Measurements from ENCODE around the gene PARK7.

PARK7 gene

GRCh38 chr1:8006037-8006963 lies 44.8 kb downstream of the PARK7 start:
- DNase-seq (ENCODE audit: low read depth in 3 of 3, low spot score in 1 of 3): no peak

- no peak for DNase-seq (ENCODE audit: low read depth in 3 of 3, low spot score in 1 of 3)
These were observed 47.8 kb downstream of the PARK7 start for GRCh38 chr1:8009043-8010002.

- no peak for DNase-seq (ENCODE audit: low read depth in 3 of 3, low spot score in 1 of 3)
These were observed 48.7 kb downstream of the PARK7 start for GRCh38 chr1:8010080-8010664.

GRCh38 chr1:8011016-8011415 lies 49.5 kb downstream of the PARK7 start:
- no peak for DNase-seq (ENCODE audit: low read depth in 3 of 3, low spot score in 1 of 3)

- DNase-seq (ENCODE audit: low read depth in 3 of 3, low spot score in 1 of 3): no peak
These were observed 50.7 kb downstream of the PARK7 start for GRCh38 chr1:8011923-8012858.

- no peak for DNase-seq (ENCODE audit: low read depth in 3 of 3, low spot score in 1 of 3)
These were observed 51.4 kb downstream of the PARK7 start for GRCh38 chr1:8012955-8013354.

- no peak for DNase-seq (ENCODE audit: low read depth in 3 of 3, low spot score in 1 of 3)
These were observed 51.9 kb downstream of the PARK7 start for GRCh38 chr1:8013399-8013798.

GRCh38 chr1:8013800-8014199 lies 52.3 kb downstream of the PARK7 start:
- DNase-seq (ENCODE audit: low read depth in 3 of 3, low spot score in 1 of 3): no peak

- no peak for DNase-seq (ENCODE audit: low read depth in 3 of 3, low spot score in 1 of 3)
These were observed 53.0 kb downstream of the PARK7 start for GRCh38 chr1:8014381-8014988.

GRCh38 chr1:8015036-8015808 lies 53.7 kb downstream of the PARK7 start:
- no peak for DNase-seq (ENCODE audit: low read depth in 3 of 3, low spot score in 1 of 3)

GRCh38 chr1:8015809-8016165 lies 54.3 kb downstream of the PARK7 start:
- no peak for DNase-seq (ENCODE audit: low read depth in 3 of 3, low spot score in 1 of 3)

GRCh38 chr1:8016210-8016894 lies 54.8 kb downstream of the PARK7 start:
- no peak for DNase-seq (ENCODE audit: low read depth in 3 of 3, low spot score in 1 of 3)

GRCh38 chr1:8016895-8017241 lies 55.4 kb downstream of the PARK7 start:
- no peak for DNase-seq (ENCODE audit: low read depth in 3 of 3, low spot score in 1 of 3)

GRCh38 chr1:8017495-8018197 lies 56.1 kb downstream of the PARK7 start:
- DNase-seq (ENCODE audit: low read depth in 3 of 3, low spot score in 1 of 3): no peak

- no peak for DNase-seq (ENCODE audit: low read depth in 3 of 3, low spot score in 1 of 3)
These were observed 57.1 kb downstream of the PARK7 start for GRCh38 chr1:8018492-8019228.

- DNase-seq (ENCODE audit: low read depth in 3 of 3, low spot score in 1 of 3): no peak
These were observed 57.7 kb downstream of the PARK7 start for GRCh38 chr1:8019229-8019620.

- DNase-seq (ENCODE audit: low read depth in 3 of 3, low spot score in 1 of 3): no peak
These were observed 58.5 kb downstream of the PARK7 start for GRCh38 chr1:8020032-8020431.

Measured in stimulated activated CD4-positive, alpha-beta T cell treated with anti-CD3 and anti-CD28 coated beads, TNF-alpha, amount 100 ng/mL, for 1 hour (primary cell).